ENCODE results near the gene APEX2.
"Not testable (repeated sequence)": the region's sequence is repeated elsewhere in the genome, so short reads cannot be mapped to it uniquely, and the experiment has no call there.

APEX2 gene

GRCh38 chrX:55011294-55011693 lies 11.1 kb downstream of the APEX2 start:
- no peak for DNase-seq (ENCODE audit: low read depth in 2 of 2)

- no peak for DNase-seq (ENCODE audit: low read depth in 2 of 2)
Observed at GRCh38 chrX:55014897-55015299, 14.7 kb downstream of the APEX2 start.

- no peak for DNase-seq (ENCODE audit: low read depth in 2 of 2)
Observed at GRCh38 chrX:55026143-55026542, 26.0 kb downstream of the APEX2 start.

- DNase-seq (ENCODE audit: low read depth in 2 of 2), result no peak
Observed at GRCh38 chrX:55026840-55027239, 26.7 kb downstream of the APEX2 start.

GRCh38 chrX:55028040-55028439 lies 27.9 kb downstream of the APEX2 start:
- DNase-seq (ENCODE audit: low read depth in 2 of 2), result no peak

GRCh38 chrX:55028611-55029010 lies 28.4 kb downstream of the APEX2 start:
- DNase-seq (ENCODE audit: low read depth in 2 of 2), result no peak

- DNase-seq (ENCODE audit: low read depth in 2 of 2), result no peak
Observed at GRCh38 chrX:55029291-55029690, 29.1 kb downstream of the APEX2 start.

GRCh38 chrX:55030271-55031205 lies 30.4 kb downstream of the APEX2 start, which contains the start of gene ALAS2:
Gene ALAS2, minus strand, starts transcription at chrX:55030977. Its CDS starts 4,977 bp downstream, at chrX:55026000.
- DNase-seq (ENCODE audit: low read depth in 2 of 2), result no peak

GRCh38 chrX:55033429-55033828 lies 33.3 kb downstream of the APEX2 start:
- no peak for DNase-seq (ENCODE audit: low read depth in 2 of 2)

GRCh38 chrX:55039471-55039870 lies 39.3 kb downstream of the APEX2 start:
- no peak for DNase-seq (ENCODE audit: low read depth in 2 of 2)

GRCh38 chrX:55041514-55041913 lies 41.4 kb downstream of the APEX2 start:
- no peak for DNase-seq (ENCODE audit: low read depth in 2 of 2)

- not testable (repeated sequence) for DNase-seq (ENCODE audit: low read depth in 2 of 2)
Observed at GRCh38 chrX:55050599-55050998, 50.4 kb downstream of the APEX2 start.

GRCh38 chrX:55056820-55057674 lies 56.9 kb downstream of the APEX2 start:
- DNase-seq (ENCODE audit: low read depth in 2 of 2), result no peak

- no peak for DNase-seq (ENCODE audit: low read depth in 2 of 2)
Observed at GRCh38 chrX:55057675-55058249, 57.6 kb downstream of the APEX2 start.

All from stimulated activated CD8-positive, alpha-beta memory T cell treated with anti-CD3 and anti-CD28 coated beads, Interleukin-15, amount 100 ng/mL, for 48 hours (primary cell).